HPDE6-E6E7 (cell line): Measurements from ENCODE around the gene RALGDS.

Experiments used
- DNase-seq: peaks from one replicate; pipeline ENCODE4 v3.0.0; 2011; ENCODE audit warnings: missing footprints; ENCODE audit errors: extremely low spot score

The RALGDS gene

GRCh38 chr9:133051966-133052539 lies 69.0 kb downstream of the RALGDS start:
- no peak for DNase-seq

DNA sequence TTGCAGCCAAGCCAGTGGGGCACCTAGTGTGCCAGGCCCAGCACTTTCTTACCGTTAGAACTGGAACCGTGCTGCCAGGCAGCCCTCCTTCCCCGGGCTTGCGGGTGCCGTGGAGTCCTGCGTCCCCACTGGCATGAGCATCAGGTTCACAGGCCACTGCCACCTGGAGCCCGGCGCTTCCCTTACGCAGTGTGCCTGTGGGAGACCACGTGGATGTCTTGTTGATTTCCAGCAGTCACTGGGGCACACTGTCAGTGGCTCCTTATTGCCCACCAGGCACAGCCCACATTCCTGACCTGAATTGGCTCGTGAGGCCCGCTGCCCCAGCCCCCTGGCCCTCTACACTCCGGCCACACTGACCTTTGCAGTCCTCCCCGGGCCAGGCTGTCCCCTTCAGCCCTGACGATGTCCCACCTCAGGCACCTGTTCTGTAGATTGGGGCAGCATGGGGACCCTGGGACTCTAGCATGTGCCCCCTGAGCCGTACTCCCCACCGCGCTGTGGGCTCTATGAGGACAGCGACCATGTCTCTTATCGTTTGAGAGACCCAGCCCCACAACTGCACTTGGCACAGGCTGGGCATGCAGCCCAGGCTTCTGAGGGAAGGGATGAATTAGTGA lies 69.6 kb downstream of the RALGDS start:
- no peak for DNase-seq

GRCh38 chr9:133050781-133051180 lies 70.3 kb downstream of the RALGDS start:
- DNase-seq = no peak

GRCh38 chr9:133050142-133050541 lies 70.9 kb downstream of the RALGDS start:
- DNase-seq = no peak

- DNase-seq = no peak
These were observed 72.0 kb downstream of the RALGDS start for GRCh38 chr9:133049043-133049442.

DNA sequence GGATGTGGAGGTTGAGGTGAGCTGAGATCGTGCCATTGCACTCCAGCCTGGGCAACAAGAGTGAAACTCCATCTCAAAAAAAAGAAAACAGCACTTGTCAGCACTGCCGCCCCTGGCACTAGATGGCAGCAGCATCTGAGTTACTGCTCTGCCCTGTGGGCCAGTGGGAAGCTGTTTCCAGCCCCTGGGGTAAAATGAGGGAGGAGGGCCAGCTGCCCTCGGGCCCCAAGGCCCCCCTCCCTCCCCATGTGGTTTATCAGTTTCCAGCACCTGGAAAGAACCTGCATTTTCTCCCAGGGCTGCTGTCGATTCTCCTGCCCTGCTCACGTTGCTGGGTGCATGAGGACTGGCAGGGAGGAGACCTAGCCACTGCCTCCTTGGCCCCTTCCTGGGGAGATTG lies 72.4 kb downstream of the RALGDS start:
- DNase-seq = peak; percentile 53
